Measurements from ENCODE around the gene CSTB. TPM values are rescaled to one million over a fixed set of nuclear protein-coding genes. Genes with fewer than 3 reads are reported as not detected.

Gene CSTB
- total RNA-seq, 1 experiment from 2014 or later = 136 TPM

DNA sequence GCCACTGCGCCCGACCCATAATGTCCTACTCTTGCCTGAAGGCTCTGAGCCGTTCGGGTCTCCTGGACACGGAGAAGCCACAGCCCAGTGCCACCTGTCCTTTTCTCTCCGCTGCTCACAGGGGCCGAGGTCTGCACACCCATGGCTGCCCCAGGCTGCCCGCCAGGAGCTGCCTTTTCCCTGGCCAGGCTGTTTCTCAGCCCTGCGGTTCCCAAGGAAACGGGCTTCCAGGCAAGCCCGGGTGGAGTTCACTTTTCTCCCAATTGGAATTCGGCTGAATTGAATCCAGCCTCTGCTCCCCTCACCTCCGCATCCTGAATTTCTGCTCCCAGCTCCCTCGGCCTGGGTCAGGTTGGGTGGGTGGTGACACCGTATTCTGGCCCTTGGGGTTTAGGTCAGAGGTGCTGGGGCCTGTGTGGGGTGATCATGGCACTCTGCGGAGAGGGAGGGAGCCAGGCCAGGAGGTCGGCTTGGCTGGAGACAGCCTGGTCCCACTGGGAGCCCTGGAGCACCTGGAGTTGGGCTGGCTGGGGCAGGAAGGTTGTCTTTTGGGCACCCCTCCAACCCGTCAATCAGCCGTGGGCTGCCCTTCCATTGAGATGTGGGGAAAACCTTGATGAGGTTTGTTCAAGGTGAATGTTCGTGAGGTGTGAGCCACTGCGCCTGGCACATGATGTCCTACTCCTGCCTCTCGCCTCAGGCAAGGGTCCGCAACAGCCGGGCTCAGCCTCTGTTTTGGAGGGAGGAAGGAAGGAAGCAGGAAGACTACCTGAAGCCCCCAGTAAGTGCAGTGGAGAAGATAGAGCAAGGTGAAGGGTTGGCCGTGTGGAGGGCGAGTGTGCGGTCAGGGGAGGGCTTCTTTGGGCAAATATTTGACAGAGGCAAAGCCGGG is 38.4 kb upstream of the CSTB start:
- Histone ChIP-seq H3K4me3 (no peak overlapping the region), H3K36me3 (ENCODE audit: low read depth) (no peaks in the 10 kb centered on the region), H3K27ac (no peak overlapping the region), H3F3A (ENCODE audit: insufficient read depth, low read depth) (peaks cover 10% of the 10 kb centered on the region; the same call in 1 of the 2 replicates), H4K20me1 (ENCODE audit: insufficient read depth) (no peaks in the 10 kb centered on the region; the same call in 1 of the 2 replicates), H3K4me1 (replicated peaks; ENCODE audit: insufficient read depth) (peaks cover 7% of the 10 kb centered on the region), H3K9me3 (ENCODE audit: insufficient read depth, low read depth) (no peaks in the 10 kb centered on the region), H3K79me2 (ENCODE audit: low read depth) (no peaks in the 10 kb centered on the region), H2AFZ (no peak overlapping the region), H3K4me2 (peak overlapping the region; percentile 40; the same call in 1 of the 2 replicates), H3K27me3 (ENCODE audit: insufficient read depth, low read depth) (no peaks in the 10 kb centered on the region), H3K9me2 (ENCODE audit: insufficient read depth) (no peaks in the 10 kb centered on the region)
- ChIA-PET POLR2A (ENCODE audit: unreplicated experiment) (no interaction called here), CTCF (no interaction called here)
- TF ChIP-seq EZH2 (IDR thresholded peaks at IDR 0.05; ENCODE audit: low read depth) = no peak
- TF ChIP-seq, protein P1, sequence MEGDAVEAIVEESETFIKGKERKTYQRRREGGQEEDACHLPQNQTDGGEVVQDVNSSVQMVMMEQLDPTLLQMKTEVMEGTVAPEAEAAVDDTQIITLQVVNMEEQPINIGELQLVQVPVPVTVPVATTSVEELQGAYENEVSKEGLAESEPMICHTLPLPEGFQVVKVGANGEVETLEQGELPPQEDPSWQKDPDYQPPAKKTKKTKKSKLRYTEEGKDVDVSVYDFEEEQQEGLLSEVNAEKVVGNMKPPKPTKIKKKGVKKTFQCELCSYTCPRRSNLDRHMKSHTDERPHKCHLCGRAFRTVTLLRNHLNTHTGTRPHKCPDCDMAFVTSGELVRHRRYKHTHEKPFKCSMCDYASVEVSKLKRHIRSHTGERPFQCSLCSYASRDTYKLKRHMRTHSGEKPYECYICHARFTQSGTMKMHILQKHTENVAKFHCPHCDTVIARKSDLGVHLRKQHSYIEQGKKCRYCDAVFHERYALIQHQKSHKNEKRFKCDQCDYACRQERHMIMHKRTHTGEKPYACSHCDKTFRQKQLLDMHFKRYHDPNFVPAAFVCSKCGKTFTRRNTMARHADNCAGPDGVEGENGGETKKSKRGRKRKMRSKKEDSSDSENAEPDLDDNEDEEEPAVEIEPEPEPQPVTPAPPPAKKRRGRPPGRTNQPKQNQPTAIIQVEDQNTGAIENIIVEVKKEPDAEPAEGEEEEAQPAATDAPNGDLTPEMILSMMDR (conservative IDR thresholded peaks at IDR 0.05) = no peak
- intact Hi-C loops (cut with micrococcal nuclease; ENCODE audit: unreplicated experiment) = loop anchor here (10.0 kb wide), 1 partner anchor 670 kb away; no protein-coding TSS in a partner anchor
- no TSS peak for BruUV-seq (replicated peaks)
- DNase-seq = no peak

DNA sequence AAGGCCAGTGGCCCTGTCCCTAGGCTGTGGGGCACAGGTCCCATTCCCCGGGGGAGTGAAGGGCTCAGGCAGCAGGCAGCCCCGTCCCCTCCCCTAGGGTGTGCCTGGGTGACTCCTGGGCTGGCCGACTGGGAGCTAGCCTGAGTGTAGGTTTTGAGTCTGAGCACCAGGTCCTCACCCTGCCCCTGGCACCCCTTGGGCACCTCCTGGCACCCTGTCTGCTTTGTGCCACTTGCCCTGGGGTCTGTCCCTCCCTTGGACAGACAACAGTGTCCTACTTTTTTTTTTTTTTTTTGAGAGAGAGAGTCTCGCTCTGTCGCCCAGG is 37.5 kb upstream of the CSTB start:
- Histone ChIP-seq H4K20me1 (ENCODE audit: insufficient read depth) (no peaks in the 10 kb centered on the region; the same call in 1 of the 2 replicates), H3K4me3 (no peak overlapping the region), H3F3A (ENCODE audit: insufficient read depth, low read depth) (peaks cover 10% of the 10 kb centered on the region; the same call in 1 of the 2 replicates), H3K36me3 (ENCODE audit: low read depth) (no peaks in the 10 kb centered on the region), H2AFZ (no peak overlapping the region), H3K9me3 (ENCODE audit: insufficient read depth, low read depth) (no peaks in the 10 kb centered on the region), H3K27me3 (ENCODE audit: insufficient read depth, low read depth) (no peaks in the 10 kb centered on the region), H3K79me2 (ENCODE audit: low read depth) (no peaks in the 10 kb centered on the region), H3K9me2 (ENCODE audit: insufficient read depth) (no peaks in the 10 kb centered on the region), H3K4me1 (replicated peaks; ENCODE audit: insufficient read depth) (peaks cover 7% of the 10 kb centered on the region), H3K4me2 (no peak overlapping the region), H3K27ac (no peak overlapping the region)
- BruUV-seq (replicated peaks) = no TSS peak
- ChIA-PET CTCF (no interaction called here), POLR2A (ENCODE audit: unreplicated experiment) (no interaction called here)
- no peak for DNase-seq
- intact Hi-C loops (cut with micrococcal nuclease; ENCODE audit: unreplicated experiment) = loop anchor here (10.0 kb wide), 1 partner anchor 671 kb away; no protein-coding TSS in a partner anchor
- TF ChIP-seq EZH2 (IDR thresholded peaks at IDR 0.05; ENCODE audit: low read depth) = no peak
- TF ChIP-seq, protein P1 (conservative IDR thresholded peaks at IDR 0.05) = no peak

DNA sequence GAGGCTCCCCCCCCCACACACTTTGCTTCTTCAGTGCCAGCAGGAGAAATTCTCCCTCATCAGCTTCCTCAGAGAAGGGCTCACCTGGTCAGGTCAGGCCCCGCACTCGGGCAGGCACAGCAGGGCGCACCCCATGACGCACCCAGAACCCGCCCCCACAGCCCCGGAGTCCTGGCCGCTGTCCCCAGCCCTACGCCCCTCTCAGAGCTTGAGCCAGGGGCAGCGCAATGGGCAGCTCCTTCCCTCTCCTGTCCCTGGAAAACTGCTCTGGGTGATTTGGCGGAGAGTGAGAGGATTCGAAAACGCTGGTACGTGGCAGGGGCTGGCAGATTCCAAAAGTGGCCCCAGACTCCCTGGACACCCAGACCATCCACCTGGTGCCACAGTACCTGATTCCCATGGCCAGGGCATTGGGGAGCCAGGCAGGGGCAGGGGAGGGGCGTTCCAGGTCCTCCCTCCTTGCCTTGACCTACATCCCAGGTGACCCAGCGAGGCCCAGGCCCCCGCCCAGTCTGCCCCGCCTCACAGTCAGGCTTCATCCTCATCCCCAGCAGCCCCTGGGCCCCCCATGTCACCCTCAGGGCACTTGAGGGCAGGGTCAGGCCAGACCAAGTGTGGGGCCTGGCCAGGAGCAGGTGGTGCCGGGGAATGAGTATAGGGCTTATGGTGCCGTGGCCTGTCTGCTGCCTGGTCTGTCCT is 37.0 kb upstream of the CSTB start:
- POLR2A ChIA-PET (ENCODE audit: unreplicated experiment) = no interaction called here
- H3K4me2 ChIP-seq = no peak overlapping the region

More for the DNA sequence above, 37.0 kb upstream of the CSTB start:
- Histone ChIP-seq H3K27ac (no peak overlapping the region), H3K4me3 (no peak overlapping the region), H3K27me3 (ENCODE audit: insufficient read depth, low read depth) (no peaks in the 10 kb centered on the region), H3F3A (ENCODE audit: insufficient read depth, low read depth) (peaks cover 10% of the 10 kb centered on the region; the same call in 1 of the 2 replicates), H2AFZ (no peak overlapping the region), H3K9me2 (ENCODE audit: insufficient read depth) (no peaks in the 10 kb centered on the region), H3K36me3 (ENCODE audit: low read depth) (no peaks in the 10 kb centered on the region), H3K4me1 (replicated peaks; ENCODE audit: insufficient read depth) (peaks cover 7% of the 10 kb centered on the region), H3K79me2 (ENCODE audit: low read depth) (no peaks in the 10 kb centered on the region), H4K20me1 (ENCODE audit: insufficient read depth) (no peaks in the 10 kb centered on the region; the same call in 1 of the 2 replicates), H3K9me3 (ENCODE audit: insufficient read depth, low read depth) (no peaks in the 10 kb centered on the region)
- no TSS peak for BruUV-seq (replicated peaks)
- CTCF ChIA-PET = no interaction called here
- intact Hi-C loops (cut with micrococcal nuclease; ENCODE audit: unreplicated experiment) = loop anchor here (10.0 kb wide), 1 partner anchor 672 kb away; no protein-coding TSS in a partner anchor
- TF ChIP-seq, protein P1 (conservative IDR thresholded peaks at IDR 0.05) = no peak
- TF ChIP-seq EZH2 (IDR thresholded peaks at IDR 0.05; ENCODE audit: low read depth) = no peak
- no peak for DNase-seq
